ENCODE data around the gene MAPKAP1. TPM values are rescaled to one million over a fixed set of nuclear protein-coding genes. Genes with fewer than 3 reads are reported as not detected.

MAPKAP1 gene
- total and polyA plus RNA-seq, 9 of the 15 experiments (the other 6 are each of a cell fraction or from before 2014, with no cell fraction given): 2.6 to 82.1 (median 61.1) TPM

DNA sequence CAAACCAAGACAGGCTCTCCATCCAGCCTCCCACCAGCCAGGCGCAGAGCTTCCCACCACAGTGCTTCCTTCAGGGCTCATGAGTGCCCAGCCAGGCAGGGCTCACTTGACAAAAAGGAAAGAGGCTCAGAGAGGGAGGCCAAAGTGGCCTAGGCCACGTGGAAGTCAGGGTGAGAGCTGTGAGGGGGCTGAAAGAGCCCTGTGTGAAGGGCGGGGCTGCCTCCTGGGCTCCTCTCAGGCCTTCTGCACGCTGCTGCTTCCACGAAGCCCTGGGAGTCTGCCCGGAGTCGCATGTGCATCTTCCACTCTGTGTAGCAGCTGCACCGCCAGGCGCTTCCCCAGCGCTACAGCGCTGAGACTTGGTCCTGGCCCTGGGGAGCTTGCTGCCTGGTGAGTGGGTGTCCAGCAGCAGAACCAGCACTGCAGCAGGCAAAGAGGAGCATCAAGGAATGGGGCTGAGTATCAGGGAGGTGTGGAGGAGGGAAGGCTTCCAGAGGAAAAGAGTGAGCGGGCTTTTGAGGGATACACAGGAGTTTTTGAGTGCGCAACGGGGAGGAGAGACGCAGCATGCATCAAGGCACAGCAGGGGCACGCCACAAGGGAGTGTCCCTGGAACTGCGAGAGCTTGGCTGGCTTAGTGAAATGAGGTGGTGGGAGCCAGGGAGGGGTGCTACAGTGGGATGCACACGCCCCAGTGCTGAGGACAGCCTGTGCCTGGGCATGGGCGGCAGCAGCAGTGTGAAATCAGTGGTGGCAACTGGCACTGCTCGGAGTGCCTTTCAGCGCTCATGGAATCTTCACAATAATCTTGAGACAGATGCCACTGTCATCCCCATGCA is 267.4 kb downstream of the MAPKAP1 start:
- WGBS (ENCODE audit: insufficient coverage, low coverage, missing lambda C conversion rate): 77% methylated on average over 20 of the region's 21 CpGs

More for the DNA sequence above, 267.4 kb downstream of the MAPKAP1 start:
- no peak overlapping the region for H3K4me2 ChIP-seq (ENCODE audit: insufficient read depth, low read length)
- H2AFZ ChIP-seq (ENCODE audit: low read depth, low read length): no peak overlapping the region
- no peaks in the 10 kb centered on the region; the same call in 1 of the 2 replicates for H4K20me1 ChIP-seq (replicated peaks; ENCODE audit: control insufficient read depth, insufficient read depth, low read length)
- H3K27me3 ChIP-seq (ENCODE audit: control insufficient read depth in 2 of 2, insufficient read depth in 2 of 2, low read length in 2 of 2): no peaks in the 10 kb centered on the region
- H3K9me1 ChIP-seq (ENCODE audit: control insufficient read depth, insufficient read depth, low read length): no peaks in the 10 kb centered on the region
- no peak overlapping the region for H3K4me3 ChIP-seq
- no peak for DNase-seq (ENCODE audit: extremely low read depth in 1 of 4, low spot score in 3 of 4)
- CTCF ChIA-PET (ENCODE audit: low intra/inter-chr PET ratio): no interaction called here
- H3K9ac ChIP-seq (ENCODE audit: insufficient read depth in 1 of 2, low read depth in 2 of 2, low read length in 2 of 2): no peak overlapping the region; a peak in 1 of 4 replicates
- H3K79me2 ChIP-seq (ENCODE audit: control insufficient read depth, insufficient read depth, low read length): no peaks in the 10 kb centered on the region
- in situ Hi-C loops (cut with MboI) (loop anchor here (10.0 kb wide), 1 partner anchor 195 kb away; no protein-coding TSS in a partner anchor), intact Hi-C loops (cut with micrococcal nuclease) (no loop called here)
- ATAC-seq: no peak
- no peak for TF ChIP-seq CCNT2 (IDR thresholded peaks at IDR 0.05; ENCODE audit: borderline replicate concordance, extremely low read depth, insufficient read length, low read depth, low read length)
- TF ChIP-seq, protein P1, sequence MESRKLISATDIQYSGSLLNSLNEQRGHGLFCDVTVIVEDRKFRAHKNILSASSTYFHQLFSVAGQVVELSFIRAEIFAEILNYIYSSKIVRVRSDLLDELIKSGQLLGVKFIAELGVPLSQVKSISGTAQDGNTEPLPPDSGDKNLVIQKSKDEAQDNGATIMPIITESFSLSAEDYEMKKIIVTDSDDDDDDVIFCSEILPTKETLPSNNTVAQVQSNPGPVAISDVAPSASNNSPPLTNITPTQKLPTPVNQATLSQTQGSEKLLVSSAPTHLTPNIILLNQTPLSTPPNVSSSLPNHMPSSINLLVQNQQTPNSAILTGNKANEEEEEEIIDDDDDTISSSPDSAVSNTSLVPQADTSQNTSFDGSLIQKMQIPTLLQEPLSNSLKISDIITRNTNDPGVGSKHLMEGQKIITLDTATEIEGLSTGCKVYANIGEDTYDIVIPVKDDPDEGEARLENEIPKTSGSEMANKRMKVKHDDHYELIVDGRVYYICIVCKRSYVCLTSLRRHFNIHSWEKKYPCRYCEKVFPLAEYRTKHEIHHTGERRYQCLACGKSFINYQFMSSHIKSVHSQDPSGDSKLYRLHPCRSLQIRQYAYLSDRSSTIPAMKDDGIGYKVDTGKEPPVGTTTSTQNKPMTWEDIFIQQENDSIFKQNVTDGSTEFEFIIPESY (CRISPR knock-in tag; IDR thresholded peaks at IDR 0.05): peak; percentile 86
- H3K27ac ChIP-seq (ENCODE audit: extremely low read depth, low read depth, low read length): no peak overlapping the region
- H3K36me3 ChIP-seq (ENCODE audit: control insufficient read depth, insufficient read depth, low read length): peaks cover 11% of the 10 kb centered on the region; the same call in 2 of the 3 replicates
- FAIRE-seq: no peak
- no TSS peak for BruUV-seq (replicated peaks)
- H3K9me3 ChIP-seq (replicated peaks; ENCODE audit: control insufficient read depth, insufficient read depth, low read depth, low read length): no peaks in the 10 kb centered on the region
- H3K4me1 ChIP-seq (replicated peaks in 1 of 2; ENCODE audit: control insufficient read depth in 2 of 2, insufficient read depth in 2 of 2, low read length in 2 of 2): peaks cover 3 to 37% of the 10 kb centered on the region in 2 experiments; a peak in 3 of 5 replicates
- POLR2A ChIA-PET: interaction anchor here (0.6 to 3.4 kb wide), 3 partner anchors 8 to 38 kb away, joined by 3 to 9 read pairs (median 4); no protein-coding TSS in a partner anchor

Measured in K562 (cell line).